HG03571 (cell line): ENCODE results near the gene NFIB.

Source experiments
- ATAC-seq: cut with Tn5 transposase; IDR thresholded peaks from one replicate; pipeline ENCODE4 v1.9.1; 2021; ENCODE audit not compliant: unreplicated experiment

Gene NFIB

DNA sequence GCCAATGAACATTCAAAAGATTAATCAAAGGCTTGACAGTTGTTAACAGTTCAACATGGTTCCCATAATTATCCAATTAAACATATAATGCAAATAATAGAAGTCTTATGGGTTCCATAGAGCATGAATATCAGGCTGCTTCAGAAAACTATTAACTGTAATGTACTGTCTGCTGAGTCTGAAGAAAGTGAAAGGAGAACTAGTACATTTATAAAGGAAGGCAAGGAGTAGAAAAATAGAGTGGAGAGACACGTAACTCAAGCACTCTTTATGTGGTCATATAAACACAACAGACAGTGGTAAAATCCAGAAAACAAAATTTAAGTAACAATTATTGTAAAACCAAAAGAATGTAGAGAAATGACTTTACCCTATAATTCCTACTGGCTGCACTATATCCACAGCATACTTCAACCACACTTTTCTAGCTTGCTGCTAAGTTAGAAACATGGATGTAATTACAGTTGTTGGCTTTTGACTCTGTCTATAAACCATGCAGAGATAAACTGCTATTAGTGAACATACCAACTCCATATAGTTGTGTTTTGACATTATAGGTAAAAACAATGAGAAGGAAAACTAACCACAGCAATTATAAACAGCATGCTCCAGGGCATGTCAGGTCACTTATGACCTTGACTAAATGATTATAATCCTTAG is 32.7 kb downstream of the NFIB start:
- no peak for ATAC-seq

DNA sequence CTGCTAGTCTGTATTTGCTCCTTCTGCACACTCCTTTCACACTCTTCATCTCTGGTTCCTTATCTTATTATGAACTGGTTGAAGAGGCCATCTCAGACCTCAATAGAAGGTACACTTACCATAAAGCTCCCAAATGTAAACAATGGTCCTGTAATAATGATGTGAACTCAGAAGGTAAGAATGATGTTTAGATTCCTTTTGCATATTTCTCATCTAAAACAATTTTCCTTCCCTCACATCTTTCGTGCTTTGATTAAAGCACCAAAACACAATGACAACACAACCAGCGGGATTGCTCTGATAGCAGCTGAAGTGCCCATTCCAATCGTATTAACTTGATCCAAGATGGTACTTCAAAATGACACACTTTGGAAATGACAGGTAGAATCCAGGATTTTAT is 34.3 kb downstream of the NFIB start:
- no peak for ATAC-seq

DNA sequence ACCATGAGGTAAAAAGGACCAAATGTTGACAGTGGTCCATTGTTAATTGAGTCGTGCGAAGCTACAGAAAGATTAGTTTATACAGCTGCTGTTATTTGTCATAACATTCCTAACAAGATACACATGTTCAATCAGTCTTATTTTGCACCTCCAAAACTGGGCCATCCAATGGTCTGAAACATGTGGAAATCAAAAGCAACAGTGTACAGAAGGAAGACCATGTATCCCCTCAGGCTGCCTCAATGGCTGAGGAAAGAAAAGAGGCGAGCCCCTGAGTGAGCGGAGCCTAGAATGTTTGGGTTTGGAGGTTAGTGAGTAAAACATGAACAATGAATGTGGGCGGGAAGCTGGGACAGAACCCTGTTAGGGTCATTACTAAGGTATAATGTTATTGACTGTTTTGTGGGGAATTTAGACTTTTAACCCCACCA is 35.6 kb downstream of the NFIB start:
- no peak for ATAC-seq

DNA sequence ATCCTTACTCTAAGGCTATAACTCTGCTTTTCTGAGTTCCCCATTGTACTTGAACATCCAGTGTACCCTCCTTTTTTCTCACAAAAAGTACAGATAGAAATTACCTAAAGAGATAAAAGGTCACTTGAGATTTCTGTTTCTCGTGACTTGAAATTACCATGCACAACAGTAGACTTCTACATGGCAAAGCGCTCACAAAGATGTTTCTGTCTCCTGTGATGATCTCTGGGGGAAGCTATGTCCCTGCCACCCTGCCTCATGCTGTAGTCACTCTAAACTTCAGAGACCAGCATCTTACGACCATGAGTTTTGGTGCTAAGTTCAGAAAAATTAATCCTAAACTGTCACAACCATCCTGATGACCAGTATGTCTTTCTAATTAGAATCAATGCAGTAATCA is 36.2 kb downstream of the NFIB start:
- no peak for ATAC-seq

DNA sequence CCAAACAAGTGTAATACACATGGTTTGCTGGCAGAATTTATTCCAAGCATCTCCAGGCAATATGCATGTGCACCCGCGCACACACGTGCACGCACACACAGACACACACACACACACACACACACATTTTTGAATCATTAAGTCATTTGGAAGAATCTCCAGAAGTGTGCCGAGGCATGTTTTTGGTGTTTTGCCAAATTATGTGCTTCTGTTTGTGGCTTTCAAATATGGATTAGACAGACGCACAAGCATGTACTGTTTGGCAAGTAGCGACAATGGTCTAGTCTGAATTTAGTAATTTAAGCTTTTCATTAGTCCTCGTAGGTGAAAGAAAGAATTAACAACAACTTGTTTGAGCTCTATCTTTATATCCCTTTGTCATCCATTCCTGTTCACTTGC is 36.7 kb downstream of the NFIB start:
- ATAC-seq, result no peak

DNA sequence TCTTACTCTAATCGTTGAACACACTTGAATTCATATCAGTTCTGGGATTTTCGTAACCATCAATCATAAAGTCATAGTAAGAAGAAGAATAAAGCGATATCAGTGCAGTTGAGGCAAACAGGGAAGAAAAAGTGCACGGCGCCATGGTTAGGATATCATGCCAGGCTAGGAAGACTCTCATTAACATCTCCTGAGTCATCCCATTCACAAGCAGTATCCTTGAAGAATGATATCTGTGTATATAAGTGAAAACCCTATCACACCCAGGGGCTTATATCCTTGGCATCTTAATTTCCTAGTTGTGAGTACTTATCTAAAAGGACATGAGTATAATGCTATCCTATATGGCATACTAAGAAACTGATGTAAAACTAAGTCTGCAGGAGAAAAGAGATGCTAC is 38.6 kb downstream of the NFIB start:
- ATAC-seq, result no peak

DNA sequence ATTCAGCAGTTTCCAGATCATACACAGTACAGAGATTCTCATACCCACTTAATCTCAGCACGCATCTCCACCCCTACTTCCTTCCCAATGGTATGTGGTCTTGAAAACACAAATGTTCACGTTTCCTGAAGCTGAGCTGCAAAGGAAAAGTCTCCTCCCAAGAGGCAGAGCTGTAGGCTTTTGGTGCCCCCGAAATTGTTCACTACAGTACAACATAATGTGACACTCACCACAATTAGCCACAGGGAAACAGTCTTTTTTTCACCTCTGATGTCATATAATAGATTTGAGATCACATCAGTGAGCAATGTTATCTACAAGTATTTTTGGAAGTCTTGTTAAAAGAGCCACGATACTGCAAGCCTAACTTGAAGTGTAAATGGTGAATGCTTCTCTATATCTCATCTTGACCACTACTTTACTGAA is 40.2 kb downstream of the NFIB start:
- ATAC-seq, result no peak

DNA sequence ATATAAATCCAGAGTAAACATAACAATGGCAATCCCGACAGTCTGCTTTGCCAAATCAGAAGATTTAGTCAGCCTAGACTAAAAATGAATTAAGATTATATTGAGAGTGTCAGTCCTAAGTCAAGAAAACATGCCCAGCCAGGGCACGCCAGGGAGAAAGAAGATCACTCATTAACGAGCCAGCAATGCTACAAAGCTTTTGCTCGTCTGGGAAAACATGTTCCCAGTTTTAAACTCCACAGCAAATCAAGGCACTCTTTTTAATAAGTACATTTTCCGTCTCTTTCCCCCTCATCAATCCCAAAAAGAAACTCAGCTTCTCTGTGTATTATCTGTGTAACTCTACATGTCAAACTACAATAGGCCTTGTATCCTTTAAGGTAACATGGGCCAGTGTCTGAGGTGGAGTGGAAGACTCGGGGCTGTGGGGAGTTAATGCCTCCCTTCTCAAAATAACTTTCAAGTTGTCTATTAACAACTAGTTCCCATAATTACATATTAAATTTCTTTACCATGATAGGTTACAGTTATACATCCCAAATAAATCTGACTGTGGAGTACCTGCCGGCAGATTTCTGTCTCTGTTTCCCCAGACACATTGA is 40.9 kb downstream of the NFIB start:
- ATAC-seq, result no peak

DNA sequence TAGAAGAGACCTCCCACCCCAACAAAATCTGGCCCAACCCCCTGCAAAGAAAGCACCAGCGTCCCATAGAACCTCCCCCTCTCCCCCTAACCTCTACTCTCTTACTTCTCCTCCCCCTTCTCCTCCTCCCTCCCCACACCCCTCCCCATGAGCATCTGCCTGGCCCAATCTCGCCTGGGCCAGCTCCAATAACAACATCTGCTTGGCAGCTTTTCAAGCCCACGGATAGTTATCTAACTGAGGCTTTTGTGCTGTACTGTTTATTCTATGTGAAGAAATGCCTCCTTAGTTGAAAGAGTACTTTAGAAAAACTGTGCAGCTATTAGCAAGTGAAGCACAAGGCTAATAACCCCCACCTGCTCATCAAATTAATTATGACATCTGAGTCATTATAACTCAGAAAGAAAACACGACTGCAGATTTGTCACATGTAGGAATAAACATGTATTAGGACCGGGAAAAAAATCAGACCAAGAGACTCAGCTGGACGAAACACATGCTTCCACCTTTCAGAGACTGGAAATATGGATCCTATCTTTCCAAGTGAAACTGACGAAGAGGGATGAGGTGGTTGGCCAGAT is 42.8 kb downstream of the NFIB start:
- ATAC-seq, result no peak

DNA sequence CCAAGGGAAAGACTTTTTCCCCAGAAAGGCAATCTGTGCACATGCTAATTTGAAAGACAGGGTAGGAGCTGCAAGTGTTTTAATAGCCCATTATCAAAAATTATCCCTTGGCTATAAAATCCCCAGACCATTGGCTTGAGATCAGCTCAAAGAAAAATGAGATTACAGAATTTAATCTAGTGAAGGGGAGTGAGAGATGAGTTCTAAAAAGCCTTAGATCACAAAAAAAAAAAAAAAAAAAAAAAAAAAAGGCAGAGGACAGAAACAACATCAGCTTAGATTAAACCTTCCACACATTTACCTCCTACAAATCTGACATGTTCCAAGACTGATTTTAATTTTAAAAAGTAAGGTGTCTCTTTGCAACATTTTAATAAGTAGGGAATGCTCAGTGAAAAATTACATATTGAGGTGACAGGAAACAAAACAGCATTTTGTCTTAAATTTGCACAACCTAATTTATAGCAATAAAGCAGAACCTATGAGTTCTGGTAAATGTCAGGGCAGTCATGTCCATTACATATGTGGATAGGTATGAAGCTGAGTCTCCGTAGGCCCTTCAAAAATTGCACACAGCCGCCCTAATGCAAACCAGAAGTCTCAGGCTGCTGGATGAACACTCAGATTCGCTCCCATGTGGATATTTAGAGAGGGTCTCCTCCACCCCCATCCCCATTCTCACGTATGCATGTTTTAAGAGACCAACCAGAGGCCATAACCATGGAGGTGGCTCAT is 43.4 kb downstream of the NFIB start:
- ATAC-seq, result no peak

DNA sequence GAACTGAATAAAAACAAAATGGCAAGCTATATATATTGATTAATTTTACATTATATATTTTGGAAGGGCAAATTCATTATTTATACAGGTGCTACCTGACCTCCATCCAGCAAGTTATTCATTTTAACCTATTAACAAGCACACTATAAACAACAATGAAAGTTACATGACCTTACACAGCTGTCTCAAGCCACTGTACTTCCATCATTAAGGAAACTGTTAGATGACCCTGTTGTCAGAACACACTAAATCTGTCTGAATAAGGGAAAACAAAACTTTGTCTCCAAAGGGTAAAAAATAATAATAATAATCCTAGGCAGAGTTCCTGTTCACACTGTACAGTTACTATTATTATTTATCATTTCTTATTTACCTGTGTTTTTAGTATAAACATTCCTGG is 44.0 kb downstream of the NFIB start:
- no peak for ATAC-seq

DNA sequence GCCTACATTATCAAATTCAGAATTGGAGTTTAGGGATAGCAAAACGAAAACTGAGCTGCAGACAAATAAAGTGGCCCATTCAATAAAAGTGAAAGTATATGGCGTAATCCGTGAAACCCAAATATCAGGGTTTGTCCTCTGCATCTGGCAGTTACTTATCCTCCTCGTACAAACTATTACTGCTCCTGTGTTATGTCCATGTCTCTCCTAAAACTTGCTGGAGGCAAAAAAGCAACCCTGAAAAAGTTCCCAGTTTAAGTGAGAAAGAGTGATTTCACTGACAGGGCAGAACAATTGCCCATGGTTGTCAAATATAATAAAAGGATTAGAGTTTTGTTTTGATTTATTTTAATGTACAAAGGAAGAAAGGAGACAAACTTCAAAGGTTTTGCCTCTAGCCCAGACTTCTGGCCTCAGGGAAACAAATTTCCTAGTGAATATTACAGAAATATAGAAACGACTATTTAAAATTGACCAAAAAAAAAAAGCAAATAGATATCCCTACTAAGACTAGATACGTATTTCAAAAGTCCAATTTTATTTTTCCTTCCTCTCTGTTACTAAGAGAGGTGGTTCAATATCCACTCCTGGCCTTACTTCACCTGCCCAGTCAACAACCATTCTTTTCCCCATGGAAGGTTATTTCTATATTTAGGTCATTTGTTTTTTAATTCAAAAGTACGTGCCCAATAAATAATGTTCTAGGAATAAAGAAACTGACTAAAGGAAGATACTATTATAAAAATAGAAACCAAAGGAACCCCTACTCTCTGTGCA is 50.0 kb downstream of the NFIB start:
- no peak for ATAC-seq

DNA sequence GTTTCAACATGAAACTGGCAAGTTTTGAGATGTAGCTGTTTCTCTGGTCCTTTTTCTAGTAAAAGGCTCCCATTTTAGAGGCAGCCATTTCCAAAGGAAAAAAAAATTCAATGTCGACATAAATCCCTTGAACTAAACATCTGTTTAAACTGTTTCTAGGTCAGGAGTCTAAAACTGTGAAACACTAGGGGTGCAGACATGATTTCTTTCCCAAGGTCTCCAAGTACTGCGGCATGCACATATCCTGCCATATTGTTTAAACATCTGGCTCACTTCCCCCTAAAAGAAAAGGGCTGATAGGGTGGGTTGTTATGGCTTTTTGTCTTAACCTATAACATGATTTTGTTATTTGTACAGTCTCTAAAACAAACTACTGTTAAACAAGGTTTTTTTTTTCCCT is 51.1 kb downstream of the NFIB start:
- no peak for ATAC-seq

DNA sequence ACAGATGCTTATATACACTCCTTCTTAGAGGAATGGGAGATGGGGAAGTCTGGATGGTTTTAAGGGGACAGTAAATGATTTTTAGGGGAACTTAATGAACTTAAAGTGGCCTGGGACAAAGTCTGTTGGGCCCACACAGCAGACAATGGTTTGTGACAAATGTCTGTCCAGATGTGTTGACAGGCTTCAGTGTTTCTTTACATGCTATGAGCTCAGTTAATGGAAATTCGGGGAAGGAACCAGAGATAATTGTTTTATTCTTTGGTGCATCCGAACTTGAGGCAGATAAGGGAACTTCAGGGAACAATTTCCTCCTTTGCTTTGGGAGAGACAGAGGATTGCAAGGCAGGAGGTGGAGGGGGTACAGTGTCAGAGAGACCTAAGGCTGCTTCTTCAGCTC is 52.3 kb downstream of the NFIB start:
- no peak for ATAC-seq

DNA sequence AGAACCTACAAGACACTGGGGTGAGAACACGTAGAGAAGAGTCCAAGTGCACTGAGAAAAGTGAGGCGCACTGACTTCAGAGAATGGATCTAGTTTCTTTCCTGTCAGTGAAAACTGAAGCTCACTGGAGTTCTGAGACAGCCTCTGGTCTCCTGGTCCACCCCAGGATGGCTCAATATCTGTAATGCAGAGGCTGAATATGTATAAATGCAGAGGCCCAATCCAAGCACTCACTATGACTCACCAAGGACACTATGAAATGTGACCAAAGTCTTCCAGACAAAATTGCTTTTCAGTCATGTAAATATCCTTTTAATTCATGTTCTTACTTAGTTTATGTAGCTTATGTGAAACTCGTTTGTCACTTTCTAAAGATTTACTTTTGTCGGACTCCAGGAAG is 53.8 kb downstream of the NFIB start:
- ATAC-seq, result no peak

DNA sequence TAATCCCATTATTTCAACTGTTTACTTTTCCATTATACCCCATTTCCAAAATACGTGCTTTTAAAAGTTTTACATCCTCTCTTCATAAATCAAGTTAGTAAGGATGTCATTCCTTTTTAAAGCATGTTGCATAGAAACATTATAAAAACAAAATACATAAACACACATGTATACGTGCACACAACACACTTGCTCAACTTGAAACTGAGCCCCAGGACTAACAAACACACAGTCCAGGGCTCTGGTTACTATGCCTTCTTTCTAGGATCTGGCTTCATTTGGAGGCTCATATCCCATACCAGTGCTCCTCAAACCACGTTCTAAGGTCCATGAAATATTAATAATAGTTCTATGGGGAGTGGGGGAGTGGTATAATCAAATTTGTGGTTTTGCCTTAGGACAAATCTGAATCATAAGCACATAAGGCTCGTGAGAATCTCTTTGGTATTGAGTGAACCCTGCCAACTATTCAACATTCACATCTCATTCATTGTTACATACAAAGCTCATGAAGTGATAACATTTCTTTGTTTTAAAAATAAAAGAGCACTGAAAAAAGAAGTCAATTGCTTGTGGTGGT is 55.2 kb downstream of the NFIB start:
- no peak for ATAC-seq

DNA sequence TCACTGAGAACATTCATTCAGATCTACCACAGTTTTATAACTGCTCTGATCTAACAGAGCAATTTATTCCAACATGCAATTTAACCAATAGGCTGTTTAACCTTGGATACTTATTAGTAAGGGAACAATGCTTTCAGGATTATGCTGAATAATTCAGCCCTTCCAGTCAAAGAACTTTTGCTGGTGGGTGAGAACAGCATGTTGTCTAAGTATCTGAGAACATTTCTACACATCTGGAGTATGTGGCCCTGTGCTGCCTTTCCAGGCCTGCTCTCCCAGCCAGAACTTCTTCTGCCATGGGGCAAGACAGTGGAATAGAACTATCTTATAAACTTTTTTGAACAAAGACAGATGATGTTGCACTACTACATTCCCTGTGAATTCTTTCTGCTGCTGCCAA is 55.8 kb downstream of the NFIB start:
- ATAC-seq, result no peak

DNA sequence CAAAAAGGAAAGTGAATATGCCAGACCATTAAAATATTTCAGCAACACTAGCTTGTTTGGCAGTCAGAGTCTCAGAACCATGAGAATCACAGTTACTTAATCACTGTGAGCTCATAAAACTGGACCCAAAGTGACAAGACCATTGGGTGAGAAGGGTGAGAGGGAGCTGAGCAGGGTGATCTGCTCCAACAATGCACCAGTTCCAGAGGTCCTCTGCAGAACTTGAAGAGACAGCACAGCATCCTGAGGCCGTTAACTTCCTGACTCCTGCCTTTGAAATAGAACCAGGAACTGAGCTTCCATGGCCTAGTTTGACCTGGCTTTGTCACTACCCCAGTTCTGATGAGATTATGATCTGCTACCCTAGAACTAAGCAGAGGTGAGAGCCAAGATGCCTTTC is 57.4 kb downstream of the NFIB start:
- no peak for ATAC-seq

DNA sequence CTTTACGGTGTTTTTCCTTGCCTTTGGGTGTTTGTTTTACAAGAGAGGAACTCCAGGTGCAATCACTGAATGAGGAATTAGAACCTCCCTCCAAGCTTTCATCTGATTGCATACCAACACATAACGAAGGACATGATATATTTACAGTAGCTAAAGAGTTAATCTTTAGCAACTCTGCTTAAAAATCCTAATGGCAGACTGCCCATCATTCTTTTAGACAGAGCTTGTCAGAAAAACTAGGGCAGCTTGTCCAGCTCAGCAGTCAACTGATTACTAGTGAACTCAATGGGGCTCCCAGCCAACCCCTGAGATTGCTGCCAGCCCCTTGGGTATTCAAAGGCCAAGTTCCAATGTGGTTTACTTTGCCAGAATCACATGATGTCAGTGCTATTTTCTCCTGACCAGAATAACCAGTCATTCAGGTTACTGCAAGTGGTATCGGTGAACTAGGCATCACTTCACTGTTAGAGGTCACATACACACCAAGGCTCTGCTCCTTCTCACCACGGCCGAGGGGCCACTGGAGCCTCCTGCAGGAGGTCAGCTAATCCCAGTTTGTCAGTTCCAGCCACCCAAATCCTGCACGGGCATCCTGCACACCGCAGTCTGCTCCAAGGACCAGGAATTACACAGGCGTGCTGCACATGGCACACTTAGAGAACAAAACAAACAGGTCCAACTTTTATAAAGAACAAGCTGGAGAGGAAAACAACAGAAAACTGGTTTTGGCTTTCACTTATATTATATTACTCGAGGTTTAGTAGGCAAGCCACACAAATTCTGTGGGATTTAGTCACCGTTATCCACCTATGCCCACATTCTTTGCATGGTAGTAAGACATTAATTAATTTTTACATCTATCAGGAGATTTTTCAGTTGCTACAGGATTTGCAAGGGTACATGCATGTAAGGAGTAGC is 62.5 kb downstream of the NFIB start:
- no peak for ATAC-seq

DNA sequence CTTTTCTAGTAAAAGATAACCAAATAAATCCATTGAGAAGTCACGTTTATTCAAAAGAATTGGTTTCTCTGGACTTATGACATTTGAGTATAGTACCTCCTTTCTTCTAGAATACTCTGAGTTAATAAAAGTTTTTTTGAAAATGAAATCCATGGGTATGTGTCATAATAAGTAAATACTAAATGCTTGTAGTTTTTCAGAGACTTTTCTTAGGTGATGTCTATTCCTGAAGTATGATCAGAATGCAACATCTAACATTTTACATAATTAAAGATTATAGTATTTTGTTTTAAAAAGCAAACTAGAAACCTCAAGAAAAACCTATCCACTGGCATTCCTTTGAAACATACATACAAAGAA is 63.2 kb downstream of the NFIB start:
- no peak for ATAC-seq
